Measurements from ENCODE around the gene HES3.

- TF ChIP-seq CTCF (IDR thresholded peaks at IDR 0.05) = no peak
- no peak for TF ChIP-seq POLR2A (IDR thresholded peaks at IDR 0.05)
Observed at GRCh38 chr1:6265151-6265550, 21.2 kb downstream of the HES3 start.

Data from uterus (tissue), 2 donors.